Small intestine (tissue), 7 donors: ENCODE data around the gene PRR29. TPM values are rescaled to one million over a fixed set of nuclear protein-coding genes. Genes with fewer than 3 reads are reported as not detected.
A peak's percentile ranks its signal among the peaks of the same experiment; 100 is the strongest.

ENCODE experiments used
- DNase-seq, 2 donors: peaks; one replicate each; pipeline versions ENCODE4 v3.0.0 to v3.0.0-alpha.2; 2013
- FAIRE-seq: peaks from 2 replicates; lab custom pipeline; 2012; peaks lifted over from hg19 to GRCh38; lab: Jason Lieb, UNC
- H3K27ac ChIP-seq, 3 donors: one replicate each; pipeline ENCODE4 v1.5.1; 2013; ENCODE audit warnings: low read length in 2 of 3, mild to moderate bottlenecking in 2 of 3, control low read depth in 1 of 3, inconsistent platforms in 1 of 3, low read depth in 1 of 3, moderate library complexity in 1 of 3
- H3K27me3 ChIP-seq, 3 donors: one replicate each; pipeline ENCODE4 v1.6.1; 2013; ENCODE audit warnings: low read length in 3 of 3, inconsistent platforms in 1 of 3; ENCODE audit not compliant: control insufficient read depth in 3 of 3, insufficient read depth in 3 of 3
- H3K36me3 ChIP-seq, 3 donors: one replicate each; pipeline ENCODE4 v1.6.1; 2013; ENCODE audit warnings: low read length in 3 of 3, inconsistent platforms in 1 of 3, low read depth in 1 of 3, mild to moderate bottlenecking in 1 of 3, moderate library complexity in 1 of 3; ENCODE audit not compliant: control insufficient read depth in 3 of 3, insufficient read depth in 2 of 3
- H3K4me1 ChIP-seq, 3 donors: one replicate each; pipeline ENCODE4 v1.6.1; 2013; ENCODE audit warnings: low read length in 2 of 3, inconsistent platforms in 1 of 3, low read depth in 1 of 3, mild to moderate bottlenecking in 1 of 3, moderate library complexity in 1 of 3; ENCODE audit not compliant: control insufficient read depth in 3 of 3, insufficient read depth in 2 of 3
- H3K4me3 ChIP-seq, 3 donors: one replicate each; pipeline ENCODE4 v1.5.1; 2013; ENCODE audit warnings: low read length in 3 of 3, control low read depth in 1 of 3, inconsistent platforms in 1 of 3, low read depth in 1 of 3, mild to moderate bottlenecking in 1 of 3, moderate library complexity in 1 of 3
- H3K9me3 ChIP-seq, 2 donors: one replicate each; pipeline ENCODE4 v1.6.1; 2013; ENCODE audit warnings: low read depth in 1 of 2, low read length in 1 of 2; ENCODE audit not compliant: control insufficient read depth in 2 of 2, insufficient read depth in 1 of 2
- WGBS, 3 donors: extraction: QIAGEN DNeasy Blood & Tissue Kit; methylation state at CpG; one replicate each; pipeline ENCODE4 v1.1.7; 2013; 5-methylcytosine and 5-hydroxymethylcytosine counted together
- polyA plus RNA-seq, 4 donors: library from polyadenylated mRNA; stranded (reverse) in 3 of 4; unstranded in 1 of 4; fragments of 200-250 nt in 3 of 4; fragments of 120-200 nt in 1 of 4; gene quantifications; one replicate each; pipeline versions ENCODE4 v1.2.1 to v1.2.3, GENCODE V29; 2013
- donor health status: healthy with polysubstance abuse.
- donor health status: control.
- donor health status: control.
- donor health status: Bipolar disorder and iron deficiency.
- donor health status: healthy.

The PRR29 gene
- polyA plus RNA-seq, 4 donors: 0.16 to 1.1 TPM; not detected in 2

- Histone ChIP-seq H3K36me3 (no peaks in the 10 kb centered on the region), H3K4me3 (peak overlapping the region in 2 of 3 donors; percentile 62 to 72), H3K27ac (no peak overlapping the region), H3K27me3 (peaks cover 0 to 21% (median 0%) of the 10 kb centered on the region in 3 donors), H3K4me1 (peaks cover 0 to 12% (median 4%) of the 10 kb centered on the region in 3 donors), H3K9me3 (no peaks in the 10 kb centered on the region)
- 20 to 23% (median 20%) methylated on average over 19 of the region's 19 CpGs for WGBS, 3 donors
- no peak for DNase-seq
- no peak for FAIRE-seq
These were observed 656 bp upstream of the PRR29 start for GRCh38 chr17:63997341-63998048.

DNA sequence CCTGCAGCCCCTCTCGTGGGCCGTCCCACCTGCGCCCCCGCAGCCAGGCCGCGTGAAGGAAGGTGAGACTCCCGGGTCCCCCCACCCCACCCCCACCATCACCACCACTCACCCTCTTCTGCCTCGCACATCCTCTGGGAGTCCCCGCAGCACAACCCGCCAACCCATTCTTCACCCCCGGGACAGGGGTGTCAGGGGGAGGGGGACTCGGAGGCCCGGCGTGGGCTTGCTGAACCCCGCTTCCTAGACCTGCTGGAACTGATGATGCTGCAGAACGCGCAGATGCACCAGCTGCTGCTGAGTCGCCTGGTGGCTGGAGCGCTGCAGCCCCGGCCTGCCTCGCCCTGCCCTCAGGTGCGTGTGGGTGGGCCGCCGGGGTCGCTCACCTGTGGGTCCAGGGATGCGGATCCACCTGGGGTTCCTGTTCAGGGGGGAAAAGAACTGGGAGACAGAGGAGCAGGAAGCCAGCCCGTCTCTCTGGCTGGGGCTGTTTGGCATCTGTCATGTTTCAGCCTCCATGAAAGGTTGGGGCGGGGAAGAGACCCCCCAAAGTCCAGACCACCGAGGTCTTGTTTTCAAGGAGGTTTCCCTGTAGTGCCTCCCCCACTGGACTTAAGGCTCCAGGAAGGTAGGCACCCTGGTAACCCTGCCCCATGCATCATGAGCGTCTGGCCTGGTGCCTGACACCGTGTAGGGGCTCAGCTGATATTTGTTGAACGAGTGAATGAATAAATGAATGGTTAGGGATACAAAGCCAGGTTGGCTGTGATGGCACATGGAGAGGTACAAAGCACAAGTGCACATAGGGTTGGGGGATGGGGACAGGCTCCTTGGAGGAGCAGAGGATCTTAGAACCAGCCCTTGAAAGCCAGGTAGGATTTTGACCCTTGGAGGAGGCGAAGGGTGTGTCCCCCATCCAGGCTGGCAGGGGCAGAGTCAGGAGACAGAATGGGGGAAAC lies 849 bp downstream of the PRR29 start:
- H3K9me3 ChIP-seq: no peaks in the 10 kb centered on the region
- H3K27ac ChIP-seq: no peak overlapping the region
- no peak for DNase-seq
- WGBS, 3 donors: 9 to 17% (median 16%) methylated on average over 30 to 33 of the region's 33 CpGs
- H3K36me3 ChIP-seq: peaks cover 0 to 9% (median 0%) of the 10 kb centered on the region in 3 donors
- H3K27me3 ChIP-seq: peaks cover 0 to 15% (median 0%) of the 10 kb centered on the region in 3 donors
- H3K4me3 ChIP-seq: peak overlapping the region; percentile 10 to 72 (median 62)
- H3K4me1 ChIP-seq: peaks cover 0 to 12% (median 4%) of the 10 kb centered on the region in 3 donors
- no peak for FAIRE-seq

GRCh38 chr17:63999680-64000531 lies 1.8 kb downstream of the PRR29 start:
- Histone ChIP-seq H3K27me3 (peaks cover 0 to 15% (median 0%) of the 10 kb centered on the region in 3 donors), H3K27ac (no peak overlapping the region), H3K36me3 (peaks cover 0 to 10% (median 0%) of the 10 kb centered on the region in 3 donors), H3K4me3 (no peak overlapping the region), H3K9me3 (no peaks in the 10 kb centered on the region), H3K4me1 (peaks cover 0 to 12% (median 4%) of the 10 kb centered on the region in 3 donors)
- DNase-seq (no peak), FAIRE-seq (no peak)
- 67 to 83% (median 70%) methylated on average over 25 of the region's 25 CpGs for WGBS, 3 donors

DNA sequence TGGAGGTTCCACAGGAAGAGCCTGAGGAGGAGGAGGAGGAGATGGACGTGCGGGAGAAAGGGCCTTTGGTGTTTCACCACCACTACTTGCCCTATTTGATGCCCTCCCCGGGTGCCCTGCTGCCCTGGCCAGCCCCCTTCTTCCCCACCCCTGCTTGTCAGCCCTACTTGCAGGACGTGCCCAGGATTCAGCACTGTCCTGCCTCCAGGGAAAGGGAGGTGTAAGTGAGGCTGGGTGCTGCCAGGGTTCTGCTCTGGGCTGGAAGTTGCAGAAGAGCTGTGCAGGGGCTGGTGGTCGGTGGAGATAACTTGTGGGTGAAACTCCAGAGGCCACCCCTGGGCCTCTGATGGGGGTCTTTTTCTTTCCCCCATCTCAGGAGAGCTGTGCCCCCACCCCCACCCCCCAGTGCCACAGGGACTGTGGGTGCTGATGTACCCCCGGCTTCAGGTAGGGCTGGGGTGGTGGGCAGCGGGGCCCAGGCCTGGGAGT lies 3.0 kb downstream of the PRR29 start:
- H3K27ac ChIP-seq: peak overlapping the region in 1 of 3 donors; percentile 38
- peaks cover 0 to 22% (median 4%) of the 10 kb centered on the region in 3 donors for H3K4me1 ChIP-seq
- DNase-seq (no peak), FAIRE-seq (no peak)
- H3K36me3 ChIP-seq: peaks cover 0 to 15% (median 0%) of the 10 kb centered on the region in 3 donors
- H3K4me3 ChIP-seq: no peak overlapping the region
- H3K9me3 ChIP-seq: no peaks in the 10 kb centered on the region
- 72 to 91% (median 77%) methylated on average over 6 to 7 of the region's 7 CpGs for WGBS, 3 donors
- peaks cover 0 to 15% (median 0%) of the 10 kb centered on the region in 3 donors for H3K27me3 ChIP-seq

- DNase-seq (no peak), FAIRE-seq (no peak)
- peaks cover 0 to 30% (median 4%) of the 10 kb centered on the region in 3 donors for H3K4me1 ChIP-seq
- no peak overlapping the region for H3K4me3 ChIP-seq
- no peaks in the 10 kb centered on the region for H3K9me3 ChIP-seq
- H3K27ac ChIP-seq: peak overlapping the region in 1 of 3 donors; percentile 57
- H3K27me3 ChIP-seq: peaks cover 0 to 11% (median 0%) of the 10 kb centered on the region in 3 donors
- WGBS, 3 donors: 76 to 84% (median 82%) methylated on average over 14 of the region's 14 CpGs
- H3K36me3 ChIP-seq: peaks cover 0 to 15% (median 0%) of the 10 kb centered on the region in 3 donors
These were observed 3.8 kb downstream of the PRR29 start for GRCh38 chr17:64001763-64002529.

- no peak for DNase-seq
These were observed 4.7 kb downstream of the PRR29 start for GRCh38 chr17:64002658-64003525.

More at GRCh38 chr17:64002658-64003525, 4.7 kb downstream of the PRR29 start:
- Histone ChIP-seq H3K27me3 (peaks cover 0 to 1% (median 0%) of the 10 kb centered on the region in 3 donors), H3K4me3 (no peak overlapping the region), H3K4me1 (peaks cover 0 to 37% (median 4%) of the 10 kb centered on the region in 3 donors), H3K27ac (peak overlapping the region in 1 of 3 donors; percentile 57), H3K9me3 (no peaks in the 10 kb centered on the region), H3K36me3 (peaks cover 0 to 15% (median 0%) of the 10 kb centered on the region in 3 donors)
- FAIRE-seq: no peak
- WGBS, 3 donors: 91 to 93% (median 93%) methylated on average over 22 of the region's 22 CpGs
